NCI-H187 treated with DMSO at 0.1 percent for 48 hours (cell line): ENCODE results near the gene NDUFB6.
"Not testable (repeated sequence)": the region's sequence is repeated elsewhere in the genome, so short reads cannot be mapped to it uniquely, and the experiment has no call there.

ENCODE experiments used
- DNase-seq: peaks from one replicate; lab custom pipeline; 2025; lab: John Stamatoyannopoulos, UW

NDUFB6 gene

GRCh38 chr9:32571969-32572899 lies 725 bp downstream of the NDUFB6 start:
- no peak for DNase-seq

- DNase-seq: no peak
Observed at GRCh38 chr9:32570262-32570661, 2.7 kb downstream of the NDUFB6 start.

- no peak for DNase-seq
Observed at GRCh38 chr9:32566770-32567169, 6.2 kb downstream of the NDUFB6 start.

- no peak for DNase-seq
Observed at GRCh38 chr9:32565967-32566366, 7.0 kb downstream of the NDUFB6 start.

- DNase-seq: no peak
Observed at GRCh38 chr9:32558408-32558934, 14.5 kb downstream of the NDUFB6 start.

- DNase-seq: no peak
Observed at GRCh38 chr9:32554591-32554990, 18.4 kb downstream of the NDUFB6 start.

GRCh38 chr9:32554107-32554506 lies 18.9 kb downstream of the NDUFB6 start:
- no peak for DNase-seq

GRCh38 chr9:32552172-32552872 lies 20.6 kb downstream of the NDUFB6 start, which contains the start of the genes SMIM27 and TOPORS:
SMIM27 (plus strand) TSS chr9:32552327; CDS start chr9:32552435, 108 bp downstream.
TOPORS (minus strand) TSS chr9:32552586; CDS start chr9:32552436, 150 bp downstream.
- peak; percentile 43 for DNase-seq

GRCh38 chr9:32551276-32552051 lies 21.5 kb downstream of the NDUFB6 start:
- no peak for DNase-seq

- DNase-seq: peak; percentile 32
Observed at GRCh38 chr9:32550562-32551275, 22.2 kb downstream of the NDUFB6 start.

GRCh38 chr9:32550150-32550561 lies 22.8 kb downstream of the NDUFB6 start:
- DNase-seq: no peak

GRCh38 chr9:32548213-32548612 lies 24.7 kb downstream of the NDUFB6 start:
- not testable (repeated sequence) for DNase-seq

- no peak for DNase-seq
Observed at GRCh38 chr9:32545884-32546283, 27.1 kb downstream of the NDUFB6 start.

GRCh38 chr9:32543047-32543446 lies 29.9 kb downstream of the NDUFB6 start:
- no peak for DNase-seq

GRCh38 chr9:32533816-32534215 lies 39.1 kb downstream of the NDUFB6 start:
- DNase-seq: no peak

GRCh38 chr9:32533336-32533735 lies 39.6 kb downstream of the NDUFB6 start:
- DNase-seq: no peak

GRCh38 chr9:32526707-32527048 lies 46.3 kb downstream of the NDUFB6 start:
- no peak for DNase-seq

GRCh38 chr9:32526041-32526706 lies 46.8 kb downstream of the NDUFB6 start, which contains the start of gene RIGI:
RIGI (minus strand) TSS chr9:32526196; CDS start chr9:32526166, 30 bp downstream.
- DNase-seq: peak; percentile 9

- DNase-seq: no peak
Observed at GRCh38 chr9:32525709-32526030, 47.3 kb downstream of the NDUFB6 start.

- no peak for DNase-seq
Observed at GRCh38 chr9:32524892-32525708, 47.9 kb downstream of the NDUFB6 start.
